MM.1S (cell line): Measurements from ENCODE around the gene METTL2B.
A peak's percentile ranks its signal among the peaks of the same experiment; 100 is the strongest.

ENCODE experiments used
- DNase-seq: peaks from one replicate; pipeline ENCODE4 v3.0.0-alpha.2; 2015
- H2AFZ ChIP-seq: fragments of 300-600 bp; sonication (generic); 2 replicates; pipeline ENCODE4 v1.6.0; 2016; ENCODE audit warnings: antibody characterized with exemption, low read length
- H3F3A ChIP-seq: fragments of 300-600 bp; sonication (generic); 2 replicates; pipeline ENCODE4 v1.6.1; 2016; ENCODE audit warnings: mild to moderate bottlenecking, antibody characterized with exemption, low read length, moderate library complexity, mixed read lengths; ENCODE audit not compliant: insufficient read depth
- H3K27ac ChIP-seq: fragments of 300-600 bp; sonication (generic); 2 replicates; pipeline ENCODE4 v1.5.1; 2016; ENCODE audit warnings: mild to moderate bottlenecking, low read length
- H3K27me3 ChIP-seq: fragments of 300-600 bp; sonication (generic); replicated peaks from 2 replicates; pipeline ENCODE4 v1.6.0; 2016; ENCODE audit warnings: low read length; ENCODE audit not compliant: insufficient read depth
- H3K36me3 ChIP-seq: fragments of 300-600 bp; sonication (generic); replicated peaks from 2 replicates; pipeline ENCODE4 v1.6.1; 2016; ENCODE audit warnings: mild to moderate bottlenecking, low read length, mixed read lengths; ENCODE audit not compliant: insufficient read depth
- H3K4me1 ChIP-seq: fragments of 300-600 bp; sonication (generic); 2 replicates; pipeline ENCODE4 v1.6.1; 2016; ENCODE audit warnings: low read length, mixed read lengths
- H3K4me2 ChIP-seq: fragments of 300-600 bp; sonication (generic); 2 replicates; pipeline ENCODE4 v1.6.0; 2016; ENCODE audit warnings: low read depth, low read length
- H3K4me3 ChIP-seq: fragments of 300-600 bp; sonication (generic); 2 replicates; pipeline ENCODE4 v1.5.1; 2016; ENCODE audit warnings: low read length, mixed read lengths
- H3K79me2 ChIP-seq: fragments of 300-600 bp; sonication (generic); 2 replicates; pipeline ENCODE4 v1.6.1; 2016; ENCODE audit warnings: mixed run types, low read length, mixed read lengths
- H3K9ac ChIP-seq: fragments of 300-600 bp; sonication (generic); 2 replicates; pipeline ENCODE4 v1.6.1; 2016; ENCODE audit warnings: low read length, mixed read lengths
- H3K9me2 ChIP-seq: fragments of 300-600 bp; sonication (generic); replicated peaks from 2 replicates; pipeline ENCODE4 v1.6.1; 2016; ENCODE audit warnings: mild to moderate bottlenecking, low read length, mixed read lengths; ENCODE audit not compliant: insufficient read depth
- H3K9me3 ChIP-seq: fragments of 300-600 bp; sonication (generic); replicated peaks from 2 replicates; pipeline ENCODE4 v1.6.1; 2016; ENCODE audit warnings: mild to moderate bottlenecking, low read length, mixed read lengths; ENCODE audit not compliant: insufficient read depth
- H4K20me1 ChIP-seq: fragments of 300-600 bp; sonication (generic); 2 replicates; pipeline ENCODE4 v1.6.1; 2016; ENCODE audit warnings: mild to moderate bottlenecking, low read length, moderate library complexity, mixed read lengths; ENCODE audit not compliant: insufficient read depth
- EZH2 ChIP-seq: fragments of 300-600 bp; sonication (generic); optimal IDR thresholded peaks from 2 replicates; pipeline ENCODE3; 2017; ENCODE audit warnings: low read depth, mild to moderate bottlenecking, antibody characterized with exemption, low read length, mixed read lengths
- EZH2phosphoT487 ChIP-seq: fragments of 300-600 bp; sonication (generic); IDR thresholded peaks from 2 replicates; pipeline ENCODE4 v1.6.1; 2018; ENCODE audit warnings: antibody characterized with exemption, low read length
- TF ChIP-seq, protein P1 (sequence below): fragments of 300-600 bp; sonication (generic); IDR thresholded peaks from 2 replicates; pipeline ENCODE4 v1.5.1; 2016; ENCODE audit warnings: antibody characterized with exemption, low read length, mixed read lengths

METTL2B gene

DNA sequence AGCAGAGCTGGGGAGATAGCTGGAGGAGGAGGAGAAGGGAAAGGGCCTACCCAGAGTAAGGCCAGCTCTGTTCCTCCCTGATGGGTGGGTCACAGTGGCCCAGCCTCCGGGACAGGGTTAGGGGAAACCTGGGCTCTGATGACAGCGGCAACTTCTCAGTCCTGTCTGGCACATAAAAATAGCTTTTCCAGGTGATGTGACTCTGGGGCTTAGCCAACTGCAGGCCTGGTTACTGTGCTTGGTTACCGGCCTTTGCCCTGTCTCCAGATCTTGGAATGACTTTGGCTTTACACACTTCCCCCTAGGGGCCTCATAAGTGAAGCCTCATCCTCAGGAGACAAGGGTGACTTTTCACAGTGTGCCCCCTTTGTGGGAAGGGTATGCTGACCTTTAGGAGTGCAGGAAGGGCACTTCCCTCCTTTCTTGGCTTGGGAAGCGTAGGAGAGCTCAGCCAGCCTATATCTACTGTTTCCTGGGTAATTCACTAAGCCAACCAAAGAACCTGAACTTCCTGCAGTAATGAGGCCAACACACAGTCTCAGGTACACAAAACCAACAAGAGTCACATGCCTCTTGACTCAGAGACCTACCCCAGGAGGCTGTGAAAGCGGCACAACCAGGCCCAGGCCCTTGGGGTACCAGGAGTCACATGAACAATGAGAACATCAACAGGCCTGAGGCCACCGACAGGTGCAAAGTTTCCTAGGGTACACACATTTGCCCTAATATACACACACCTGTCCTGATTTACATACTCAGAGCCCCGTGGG, 32.5 kb upstream of the METTL2B start:
- H3K9me2 ChIP-seq = no peaks in the 10 kb centered on the region
- H3K36me3 ChIP-seq = no peaks in the 10 kb centered on the region
- no peaks in the 10 kb centered on the region for H3F3A ChIP-seq
- DNase-seq = peak; percentile 36
- H3K4me1 ChIP-seq = peaks cover 12% of the 10 kb centered on the region
- no peak for TF ChIP-seq EZH2
- TF ChIP-seq, protein P1, sequence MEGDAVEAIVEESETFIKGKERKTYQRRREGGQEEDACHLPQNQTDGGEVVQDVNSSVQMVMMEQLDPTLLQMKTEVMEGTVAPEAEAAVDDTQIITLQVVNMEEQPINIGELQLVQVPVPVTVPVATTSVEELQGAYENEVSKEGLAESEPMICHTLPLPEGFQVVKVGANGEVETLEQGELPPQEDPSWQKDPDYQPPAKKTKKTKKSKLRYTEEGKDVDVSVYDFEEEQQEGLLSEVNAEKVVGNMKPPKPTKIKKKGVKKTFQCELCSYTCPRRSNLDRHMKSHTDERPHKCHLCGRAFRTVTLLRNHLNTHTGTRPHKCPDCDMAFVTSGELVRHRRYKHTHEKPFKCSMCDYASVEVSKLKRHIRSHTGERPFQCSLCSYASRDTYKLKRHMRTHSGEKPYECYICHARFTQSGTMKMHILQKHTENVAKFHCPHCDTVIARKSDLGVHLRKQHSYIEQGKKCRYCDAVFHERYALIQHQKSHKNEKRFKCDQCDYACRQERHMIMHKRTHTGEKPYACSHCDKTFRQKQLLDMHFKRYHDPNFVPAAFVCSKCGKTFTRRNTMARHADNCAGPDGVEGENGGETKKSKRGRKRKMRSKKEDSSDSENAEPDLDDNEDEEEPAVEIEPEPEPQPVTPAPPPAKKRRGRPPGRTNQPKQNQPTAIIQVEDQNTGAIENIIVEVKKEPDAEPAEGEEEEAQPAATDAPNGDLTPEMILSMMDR = no peak
- TF ChIP-seq EZH2phosphoT487 = no peak
- peak overlapping the region; percentile 26 for H2AFZ ChIP-seq
- H3K79me2 ChIP-seq = no peaks in the 10 kb centered on the region
- H4K20me1 ChIP-seq = no peaks in the 10 kb centered on the region
- no peak overlapping the region for H3K9ac ChIP-seq
- peak overlapping the region; percentile 25; the same call in 1 of the 2 replicates for H3K27ac ChIP-seq
- no peaks in the 10 kb centered on the region for H3K27me3 ChIP-seq
- H3K4me3 ChIP-seq = no peak overlapping the region
- no peaks in the 10 kb centered on the region for H3K9me3 ChIP-seq
- H3K4me2 ChIP-seq = no peak overlapping the region

DNA sequence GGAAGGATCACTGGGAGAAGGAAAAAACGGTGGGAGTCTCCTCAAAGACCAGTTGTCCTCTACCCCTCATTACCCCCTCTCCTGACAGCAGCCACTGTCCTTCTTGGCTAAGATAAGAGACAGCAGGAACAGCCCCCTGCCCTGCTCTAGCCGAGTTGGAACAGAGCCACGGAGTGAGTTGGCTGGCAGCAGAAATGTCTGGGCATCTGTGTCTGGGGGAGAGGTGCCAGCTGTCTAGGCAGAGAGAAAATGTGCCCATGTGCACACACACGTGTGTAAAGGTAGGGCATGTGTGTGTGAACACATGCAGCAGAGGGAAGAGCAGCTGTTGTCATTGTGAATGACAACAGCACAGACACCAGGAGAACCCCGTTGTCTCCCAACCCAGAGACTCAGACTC, 30.2 kb upstream of the METTL2B start:
- no peaks in the 10 kb centered on the region; the same call in 1 of the 2 replicates for H3K27me3 ChIP-seq
- no peaks in the 10 kb centered on the region for H3K79me2 ChIP-seq
- no peak overlapping the region for H2AFZ ChIP-seq
- H3F3A ChIP-seq = no peaks in the 10 kb centered on the region
- no peaks in the 10 kb centered on the region for H3K9me3 ChIP-seq
- no peak overlapping the region for H3K4me2 ChIP-seq
- H3K9ac ChIP-seq = no peak overlapping the region
- H3K27ac ChIP-seq = no peak overlapping the region
- no peak overlapping the region for H3K4me3 ChIP-seq
- TF ChIP-seq EZH2phosphoT487 = no peak
- no peaks in the 10 kb centered on the region for H3K9me2 ChIP-seq
- H3K36me3 ChIP-seq = no peaks in the 10 kb centered on the region
- DNase-seq = no peak
- H3K4me1 ChIP-seq = peaks cover 12% of the 10 kb centered on the region
- H4K20me1 ChIP-seq = no peaks in the 10 kb centered on the region

DNA sequence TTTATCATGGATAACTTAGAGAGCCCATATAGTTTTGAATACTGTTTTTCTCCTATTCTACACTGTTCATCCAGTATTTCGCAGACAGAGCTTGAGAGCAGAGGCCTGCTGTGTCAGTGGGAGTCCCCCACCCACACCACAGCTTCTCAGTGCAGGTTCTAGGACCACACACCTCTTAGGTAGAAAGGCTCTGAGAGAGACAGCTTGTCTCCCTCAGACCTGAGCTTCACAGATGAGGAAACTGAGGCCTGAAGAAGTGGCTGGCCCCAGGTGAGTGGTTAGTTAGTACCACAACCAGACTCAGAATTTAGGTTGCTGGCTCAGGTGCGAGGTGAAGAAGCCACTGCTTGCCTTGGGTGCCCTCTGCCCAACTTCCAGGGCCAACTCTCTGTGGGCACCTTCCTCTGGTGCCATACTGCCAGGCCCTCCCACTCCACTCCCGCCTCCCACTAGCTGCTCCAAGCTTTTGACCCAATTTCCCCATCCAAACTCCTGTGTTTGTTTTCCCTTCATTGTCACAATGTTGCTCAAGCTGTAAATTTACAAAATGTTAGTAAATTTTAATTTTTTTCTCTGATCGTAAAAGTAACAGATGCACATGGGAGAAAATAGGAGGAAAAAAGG, 28.5 kb upstream of the METTL2B start:
- Histone ChIP-seq H3K9me3 (no peaks in the 10 kb centered on the region), H3K79me2 (no peaks in the 10 kb centered on the region)
- TF ChIP-seq EZH2 = no peak
- TF ChIP-seq, protein P1 = no peak

More for the DNA sequence above, 28.5 kb upstream of the METTL2B start:
- Histone ChIP-seq H3K4me3 (no peak overlapping the region), H4K20me1 (no peaks in the 10 kb centered on the region), H3K4me1 (peaks cover 12% of the 10 kb centered on the region), H3K9ac (no peak overlapping the region), H3K36me3 (no peaks in the 10 kb centered on the region), H2AFZ (no peak overlapping the region), H3K4me2 (no peak overlapping the region), H3F3A (no peaks in the 10 kb centered on the region), H3K27me3 (no peaks in the 10 kb centered on the region; the same call in 1 of the 2 replicates), H3K27ac (no peak overlapping the region), H3K9me2 (no peaks in the 10 kb centered on the region)
- DNase-seq = no peak
